HG02759 (cell line): Measurements from ENCODE around the gene DGUOK.
A peak's percentile ranks its signal among the peaks of the same experiment; 100 is the strongest.
"Not testable (repeated sequence)": the region's sequence is repeated elsewhere in the genome, so short reads cannot be mapped to it uniquely, and the experiment has no call there.

Experiments
- ATAC-seq: cut with Tn5 transposase; IDR thresholded peaks from one replicate; pipeline ENCODE4 v1.9.1; 2021; ENCODE audit warnings: mild to moderate bottlenecking, moderate library complexity; ENCODE audit not compliant: unreplicated experiment

Gene DGUOK

GRCh38 chr2:73926493-73927327, at the start of gene DGUOK:
Gene DGUOK (plus strand): TSS chr2:73926880. CDS start chr2:73926911, 31 bp downstream.
- peak; percentile 100 for ATAC-seq

- no peak for ATAC-seq
Measured at GRCh38 chr2:73877071-73877802, 49.4 kb upstream of the DGUOK start.

- not testable (repeated sequence) for ATAC-seq
Measured at GRCh38 chr2:73877984-73878383, 48.7 kb upstream of the DGUOK start.

- no peak for ATAC-seq
Measured at GRCh38 chr2:73885406-73885805, 41.3 kb upstream of the DGUOK start.

GRCh38 chr2:73886357-73886756, 40.3 kb upstream of the DGUOK start:
- ATAC-seq: no peak

- not testable (repeated sequence) for ATAC-seq
Measured at GRCh38 chr2:73887596-73888353, 38.9 kb upstream of the DGUOK start.

- no peak for ATAC-seq
Measured at GRCh38 chr2:73888388-73888787, 38.3 kb upstream of the DGUOK start.

- no peak for ATAC-seq
Measured at GRCh38 chr2:73889206-73889605, 37.5 kb upstream of the DGUOK start.

GRCh38 chr2:73890301-73891092, 36.2 kb upstream of the DGUOK start:
- ATAC-seq: no peak

- ATAC-seq: no peak
Measured at GRCh38 chr2:73891276-73891901, 35.3 kb upstream of the DGUOK start.

- ATAC-seq: no peak
Measured at GRCh38 chr2:73892631-73893329, 33.9 kb upstream of the DGUOK start, which contains the start of gene ACTG2. Gene ACTG2 (plus strand): TSS chr2:73893008. CDS start chr2:73901312, 8,304 bp downstream.

GRCh38 chr2:73893764-73894474, 32.8 kb upstream of the DGUOK start:
- ATAC-seq: no peak

GRCh38 chr2:73894475-73894850, 32.2 kb upstream of the DGUOK start:
- no peak for ATAC-seq

- no peak for ATAC-seq
Measured at GRCh38 chr2:73894877-73895276, 31.8 kb upstream of the DGUOK start.

- no peak for ATAC-seq
Measured at GRCh38 chr2:73895473-73895872, 31.2 kb upstream of the DGUOK start.

- ATAC-seq: peak; percentile 90
Measured at GRCh38 chr2:73896362-73897239, 30.1 kb upstream of the DGUOK start.

GRCh38 chr2:73897240-73897583, 29.5 kb upstream of the DGUOK start:
- no peak for ATAC-seq

GRCh38 chr2:73897934-73898333, 28.7 kb upstream of the DGUOK start:
- no peak for ATAC-seq
